K562 treated with DMSO at 1 percent for 48 hours (cell line): ENCODE measurements around the gene PRDM15. TPM values are rescaled to one million over a fixed set of nuclear protein-coding genes. Genes with fewer than 3 reads are reported as not detected.

ENCODE experiments used
- total RNA-seq: library from RNA; unstranded; fragments of 300-600 nt; gene quantifications from 2 replicates; pipeline ENCODE4 v1.2.3, GENCODE V29; 2022; ENCODE audit warnings: low replicate concordance; ENCODE audit errors: extremely low read depth

The PRDM15 gene, protein sequence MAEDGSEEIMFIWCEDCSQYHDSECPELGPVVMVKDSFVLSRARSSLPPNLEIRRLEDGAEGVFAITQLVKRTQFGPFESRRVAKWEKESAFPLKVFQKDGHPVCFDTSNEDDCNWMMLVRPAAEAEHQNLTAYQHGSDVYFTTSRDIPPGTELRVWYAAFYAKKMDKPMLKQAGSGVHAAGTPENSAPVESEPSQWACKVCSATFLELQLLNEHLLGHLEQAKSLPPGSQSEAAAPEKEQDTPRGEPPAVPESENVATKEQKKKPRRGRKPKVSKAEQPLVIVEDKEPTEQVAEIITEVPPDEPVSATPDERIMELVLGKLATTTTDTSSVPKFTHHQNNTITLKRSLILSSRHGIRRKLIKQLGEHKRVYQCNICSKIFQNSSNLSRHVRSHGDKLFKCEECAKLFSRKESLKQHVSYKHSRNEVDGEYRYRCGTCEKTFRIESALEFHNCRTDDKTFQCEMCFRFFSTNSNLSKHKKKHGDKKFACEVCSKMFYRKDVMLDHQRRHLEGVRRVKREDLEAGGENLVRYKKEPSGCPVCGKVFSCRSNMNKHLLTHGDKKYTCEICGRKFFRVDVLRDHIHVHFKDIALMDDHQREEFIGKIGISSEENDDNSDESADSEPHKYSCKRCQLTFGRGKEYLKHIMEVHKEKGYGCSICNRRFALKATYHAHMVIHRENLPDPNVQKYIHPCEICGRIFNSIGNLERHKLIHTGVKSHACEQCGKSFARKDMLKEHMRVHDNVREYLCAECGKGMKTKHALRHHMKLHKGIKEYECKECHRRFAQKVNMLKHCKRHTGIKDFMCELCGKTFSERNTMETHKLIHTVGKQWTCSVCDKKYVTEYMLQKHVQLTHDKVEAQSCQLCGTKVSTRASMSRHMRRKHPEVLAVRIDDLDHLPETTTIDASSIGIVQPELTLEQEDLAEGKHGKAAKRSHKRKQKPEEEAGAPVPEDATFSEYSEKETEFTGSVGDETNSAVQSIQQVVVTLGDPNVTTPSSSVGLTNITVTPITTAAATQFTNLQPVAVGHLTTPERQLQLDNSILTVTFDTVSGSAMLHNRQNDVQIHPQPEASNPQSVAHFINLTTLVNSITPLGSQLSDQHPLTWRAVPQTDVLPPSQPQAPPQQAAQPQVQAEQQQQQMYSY
- not detected in 2 replicates for total RNA-seq

DNA sequence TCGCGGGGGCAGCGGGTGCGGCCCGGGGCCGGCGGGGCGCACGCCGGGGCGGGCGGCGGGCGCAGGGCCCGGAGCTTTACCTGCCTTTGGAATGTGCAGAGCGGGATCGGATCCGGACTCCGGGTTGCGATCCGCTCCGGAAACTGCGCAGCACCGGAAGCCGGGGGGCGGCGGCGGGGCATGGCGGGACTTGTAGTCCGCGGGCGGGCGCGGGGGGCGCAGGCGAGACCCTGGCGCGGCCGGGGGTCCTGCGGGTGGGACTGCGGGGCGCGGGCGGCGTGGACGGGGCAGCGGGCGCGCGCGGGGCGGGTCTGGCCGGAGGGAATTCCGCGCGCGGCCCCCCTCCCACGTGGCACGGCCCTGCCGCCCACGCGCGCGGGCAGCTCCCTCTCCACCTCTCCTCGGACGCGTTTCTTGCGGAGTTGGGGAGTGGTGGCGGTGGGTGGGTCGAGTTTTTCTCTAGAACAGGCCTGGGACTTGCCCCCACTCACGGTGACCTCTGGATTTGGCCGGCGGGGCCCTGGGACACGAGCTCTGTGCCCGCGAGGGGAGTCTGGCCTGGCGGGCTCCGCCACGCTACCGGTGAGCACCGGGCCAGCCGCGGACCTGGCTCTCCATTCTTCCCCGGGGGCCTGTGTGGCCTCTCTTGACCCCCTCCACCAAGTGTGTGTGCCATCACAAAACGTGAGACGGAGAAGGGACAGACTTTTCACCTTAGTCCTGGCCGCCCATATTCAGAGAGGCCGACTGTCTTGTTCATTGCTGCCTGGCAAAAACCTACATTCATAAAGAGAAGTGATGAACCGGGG lies at the start of gene PRDM15:
Gene PRDM15, minus strand, starts transcription at position 155 of the 809 bp plus-strand sequence. CDS start 18,981 bp downstream, outside the sequence.

DNA sequence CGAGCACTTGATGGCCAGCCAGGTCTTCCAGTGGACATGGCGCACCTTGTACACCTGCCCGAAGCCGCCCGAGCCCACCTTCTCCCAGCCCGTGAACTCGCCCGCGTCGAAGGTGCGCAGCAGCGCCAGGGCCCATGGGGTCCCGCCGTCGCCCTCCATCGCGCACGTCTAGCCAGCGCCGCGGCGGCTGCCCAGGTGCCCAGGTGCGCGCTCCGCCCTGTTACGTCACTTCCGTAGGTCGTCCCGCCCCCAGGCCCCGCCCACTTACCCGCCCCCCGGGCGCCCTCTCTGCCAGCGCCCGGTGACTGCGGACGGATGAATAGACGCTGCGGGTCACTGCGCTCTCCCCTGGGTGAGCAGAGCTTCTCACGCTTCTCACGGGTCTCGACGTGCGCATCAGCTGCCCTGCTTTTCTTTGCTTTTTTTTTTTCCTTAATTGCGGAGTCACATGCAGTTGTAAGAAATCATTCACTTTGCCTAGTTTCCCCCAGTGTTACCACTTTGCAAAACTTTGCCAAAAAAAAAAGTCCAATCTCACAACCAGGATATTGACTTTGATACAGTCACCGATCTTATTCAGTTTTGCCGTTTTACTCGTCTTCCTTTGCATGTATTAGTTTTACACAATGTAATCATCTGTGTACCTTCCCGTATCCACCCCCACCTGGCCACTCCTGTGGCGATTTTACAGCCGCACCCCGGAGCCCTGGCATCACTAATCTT lies 112.1 kb downstream of the PRDM15 start, which contains the start of gene RIPK4:
Gene RIPK4, minus strand, starts transcription at position 170 of the 723 bp plus-strand sequence. Its CDS starts 11 bp downstream, at position 159.

Other genes with a start within 250 kb of the PRDM15 start
- gene RIPK4, start 112.3 kb downstream of the PRDM15 start, total RNA-seq: not detected in 2 replicates
- gene C2CD2, start 74.7 kb upstream of the PRDM15 start, total RNA-seq: not detected in 2 replicates
- gene ZBTB21, start 131.0 kb upstream of the PRDM15 start, total RNA-seq: not detected in 2 replicates
- gene UMODL1, start 192.0 kb upstream of the PRDM15 start, total RNA-seq: not detected in 2 replicates